ENCODE data around the gene PCDHGA11. TPM values are rescaled to one million over a fixed set of nuclear protein-coding genes. Genes with fewer than 3 reads are reported as not detected.

Gene PCDHGA11
- total RNA-seq, 1 donor from 2014 or later: 13.3 TPM

- H3K4me1 Mint-ChIP-seq: no peaks in the 10 kb centered on the region
- peaks cover 9% of the 10 kb centered on the region for H3K36me3 Mint-ChIP-seq
- H3K9ac ChIP-seq: no peak overlapping the region
- H3K27me3 Mint-ChIP-seq (ENCODE audit: insufficient read depth, low read depth): peaks cover 5% of the 10 kb centered on the region
- DNase-seq (ENCODE audit: low spot score): no peak
- H4K20me1 ChIP-seq (ENCODE audit: low read depth): no peaks in the 10 kb centered on the region
- TF ChIP-seq EZH2phosphoT487 (IDR thresholded peaks at IDR 0.05) (no peak), CTCF (IDR thresholded peaks at IDR 0.05) (no peak), EZH2 (IDR thresholded peaks at IDR 0.05) (no peak)
- H3K4me1 ChIP-seq: no peaks in the 10 kb centered on the region
- H3K27me3 ChIP-seq: no peaks in the 10 kb centered on the region
- H3K4me2 ChIP-seq: no peak overlapping the region
- H3K4me3 ChIP-seq: peak overlapping the region; percentile 13
- no peak overlapping the region for H3K27ac ChIP-seq
- H3K27ac Mint-ChIP-seq: no peak overlapping the region
- no peak overlapping the region for H2AFZ ChIP-seq (replicated peaks)
- peaks cover 58% of the 10 kb centered on the region for H3K9me3 Mint-ChIP-seq
- H3K9me3 ChIP-seq (ENCODE audit: low read depth): peaks cover 40% of the 10 kb centered on the region
- H3K4me3 Mint-ChIP-seq: no peak overlapping the region
- peaks cover 7% of the 10 kb centered on the region for H3F3A ChIP-seq (ENCODE audit: low read depth)
- H3K36me3 ChIP-seq: peaks cover 17% of the 10 kb centered on the region
- no peaks in the 10 kb centered on the region for H3K79me2 ChIP-seq (ENCODE audit: low read depth)
These were observed 32.2 kb upstream of the PCDHGA11 start for GRCh38 chr5:141388661-141389060.

- Histone ChIP-seq H3K36me3 (peaks cover 19% of the 10 kb centered on the region), H3K4me3 (no peak overlapping the region), H2AFZ (replicated peaks) (no peak overlapping the region), H3K79me2 (ENCODE audit: low read depth) (no peaks in the 10 kb centered on the region), H4K20me1 (ENCODE audit: low read depth) (no peaks in the 10 kb centered on the region), H3K9ac (no peak overlapping the region), H3K4me2 (no peak overlapping the region), H3F3A (ENCODE audit: low read depth) (peaks cover 7% of the 10 kb centered on the region), H3K9me3 (ENCODE audit: low read depth) (peaks cover 45% of the 10 kb centered on the region), H3K27me3 (no peaks in the 10 kb centered on the region), H3K4me1 (no peaks in the 10 kb centered on the region), H3K27ac (no peak overlapping the region)
- TF ChIP-seq EZH2 (IDR thresholded peaks at IDR 0.05) (no peak), CTCF (IDR thresholded peaks at IDR 0.05) (no peak), EZH2phosphoT487 (IDR thresholded peaks at IDR 0.05) (no peak)
- Mint-ChIP-seq H3K36me3 (peaks cover 9% of the 10 kb centered on the region), H3K27me3 (ENCODE audit: insufficient read depth, low read depth) (peaks cover 5% of the 10 kb centered on the region), H3K4me3 (no peak overlapping the region), H3K4me1 (no peaks in the 10 kb centered on the region), H3K27ac (no peak overlapping the region), H3K9me3 (peaks cover 58% of the 10 kb centered on the region)
- no peak for DNase-seq (ENCODE audit: low spot score)
These were observed 31.5 kb upstream of the PCDHGA11 start for GRCh38 chr5:141389153-141390042.

GRCh38 chr5:141392429-141393198 lies 28.2 kb upstream of the PCDHGA11 start, which contains the start of gene PCDHGA8:
PCDHGA8 (plus strand) TSS chr5:141392633; CDS start chr5:141392814, 181 bp downstream.
- Histone ChIP-seq H3K27ac (no peak within 1 kb of the TSS), H3K4me3 (peak within 1 kb of the TSS; percentile 3), H3K9ac (no peak within 1 kb of the TSS), H3K9me3 (ENCODE audit: low read depth) (peaks cover 57% of the 10 kb centered on the region), H3K27me3 (no peaks in the 10 kb centered on the region), H2AFZ (replicated peaks) (no peak within 1 kb of the TSS), H3K4me2 (no peak within 1 kb of the TSS), H4K20me1 (ENCODE audit: low read depth) (no peaks in the 10 kb centered on the region), H3K79me2 (ENCODE audit: low read depth) (no peaks in the 10 kb centered on the region), H3K4me1 (no peaks in the 10 kb centered on the region), H3F3A (ENCODE audit: low read depth) (peaks cover 7% of the 10 kb centered on the region), H3K36me3 (peaks cover 19% of the 10 kb centered on the region)
- no peak for TF ChIP-seq CTCF (IDR thresholded peaks at IDR 0.05)
- TF ChIP-seq EZH2 (IDR thresholded peaks at IDR 0.05): no peak
- TF ChIP-seq EZH2phosphoT487 (IDR thresholded peaks at IDR 0.05): no peak
- H3K27ac Mint-ChIP-seq: no peak within 1 kb of the TSS
- peaks cover 2% of the 10 kb centered on the region for H3K27me3 Mint-ChIP-seq (ENCODE audit: insufficient read depth, low read depth)
- H3K9me3 Mint-ChIP-seq: peaks cover 56% of the 10 kb centered on the region
- H3K4me3 Mint-ChIP-seq: no peak within 1 kb of the TSS
- H3K4me1 Mint-ChIP-seq: no peaks in the 10 kb centered on the region
- H3K36me3 Mint-ChIP-seq: peaks cover 9% of the 10 kb centered on the region
- no peak for DNase-seq (ENCODE audit: low spot score)
